GM21367 (cell line): Measurements from ENCODE around the gene SHROOM2.
"Not testable (repeated sequence)": the region's sequence is repeated elsewhere in the genome, so short reads cannot be mapped to it uniquely, and the experiment has no call there.

Source experiments
- ATAC-seq: cut with Tn5 transposase; IDR thresholded peaks from one replicate; pipeline ENCODE4 v1.9.1; 2021; ENCODE audit not compliant: unreplicated experiment

Gene SHROOM2

GRCh38 chrX:9829308-9830267 lies 43.4 kb downstream of the SHROOM2 start:
- ATAC-seq: peak; percentile 88

- no peak for ATAC-seq
Observed at GRCh38 chrX:9832811-9833210, 46.6 kb downstream of the SHROOM2 start.

GRCh38 chrX:9835585-9836210 lies 49.5 kb downstream of the SHROOM2 start:
- no peak for ATAC-seq

- ATAC-seq: no peak
Observed at GRCh38 chrX:9842541-9842940, 56.3 kb downstream of the SHROOM2 start.

GRCh38 chrX:9844936-9845577 lies 58.8 kb downstream of the SHROOM2 start:
- ATAC-seq: no peak

- no peak for ATAC-seq
Observed at GRCh38 chrX:9845578-9845952, 59.3 kb downstream of the SHROOM2 start.

- no peak for ATAC-seq
Observed at GRCh38 chrX:9846631-9847030, 60.4 kb downstream of the SHROOM2 start.

GRCh38 chrX:9847071-9847470 lies 60.8 kb downstream of the SHROOM2 start:
- no peak for ATAC-seq

GRCh38 chrX:9848718-9849479 lies 62.7 kb downstream of the SHROOM2 start:
- ATAC-seq: no peak

- ATAC-seq: no peak
Observed at GRCh38 chrX:9851890-9852289, 65.7 kb downstream of the SHROOM2 start.

GRCh38 chrX:9853307-9853706 lies 67.1 kb downstream of the SHROOM2 start:
- ATAC-seq: no peak

GRCh38 chrX:9855561-9856283 lies 69.5 kb downstream of the SHROOM2 start:
- no peak for ATAC-seq

- ATAC-seq: no peak
Observed at GRCh38 chrX:9856588-9856987, 70.4 kb downstream of the SHROOM2 start.

- no peak for ATAC-seq
Observed at GRCh38 chrX:9857575-9858474, 71.6 kb downstream of the SHROOM2 start.

- not testable (repeated sequence) for ATAC-seq
Observed at GRCh38 chrX:9858684-9859083, 72.5 kb downstream of the SHROOM2 start.

- ATAC-seq: no peak
Observed at GRCh38 chrX:9859711-9860555, 73.7 kb downstream of the SHROOM2 start.

- ATAC-seq: no peak
Observed at GRCh38 chrX:9860826-9861225, 74.6 kb downstream of the SHROOM2 start.

GRCh38 chrX:9861711-9862110 lies 75.5 kb downstream of the SHROOM2 start:
- ATAC-seq: no peak
